GM13977 (cell line): Measurements from ENCODE around the gene AQP12B.
A peak's percentile ranks its signal among the peaks of the same experiment; 100 is the strongest.

Experiments
- DNase-seq: peaks from one replicate; pipeline ENCODE4 v3.0.0; 2012; ENCODE audit warnings: low spot score
- in situ Hi-C: fragments of 300-500 bp; cut with MboI; formaldehyde crosslinking; loops from one replicate; pipeline ENCODE4 v1.12.0; 2022; ENCODE audit warnings: low sequenced_read_pairs, low pct_unique_long_range_greater_than_20kb, mixed read lengths, inconsistent platforms; ENCODE audit not compliant: unreplicated experiment
- TF ChIP-seq, protein P1 (sequence below): IDR thresholded peaks from 2 replicates; pipeline ENCODE4 v1.5.1; 2012; ENCODE audit warnings: mild to moderate bottlenecking, control low read depth; ENCODE audit not compliant: insufficient read depth; ENCODE audit errors: extremely low read depth, missing control alignments

Gene AQP12B

DNA sequence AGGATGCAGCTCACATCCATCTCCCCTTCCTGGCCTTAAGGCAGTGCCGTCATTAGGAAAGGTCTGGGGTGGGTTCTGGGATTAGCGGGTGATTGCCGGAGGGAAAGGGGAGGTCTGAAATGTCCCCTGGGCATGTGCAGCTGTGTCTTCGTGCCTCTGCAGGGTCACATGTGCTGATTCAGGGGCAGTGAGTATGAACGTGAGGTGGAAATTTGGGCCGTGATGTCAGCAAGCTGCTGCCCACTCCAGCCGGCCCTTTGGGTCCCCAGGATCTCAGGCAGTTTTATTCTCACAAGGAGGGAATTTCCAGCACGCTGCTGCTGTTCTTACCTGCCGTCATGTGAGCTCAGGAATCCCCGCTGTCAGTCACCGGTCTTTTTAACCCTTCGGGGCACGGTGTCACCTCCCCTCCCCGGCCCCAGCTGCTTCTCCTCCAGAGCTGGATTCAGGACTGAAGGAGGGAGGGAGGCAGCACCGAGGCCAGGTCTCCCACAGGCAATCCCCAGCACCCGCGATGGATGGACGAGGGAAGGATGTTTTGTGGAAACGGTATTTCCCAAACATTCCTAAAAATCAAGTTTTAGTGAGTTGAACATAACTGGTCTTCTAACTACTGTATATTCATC, 33.9 kb downstream of the AQP12B start:
- in situ Hi-C loops = no loop called here
- peak; percentile 34 for DNase-seq
- TF ChIP-seq, protein P1, sequence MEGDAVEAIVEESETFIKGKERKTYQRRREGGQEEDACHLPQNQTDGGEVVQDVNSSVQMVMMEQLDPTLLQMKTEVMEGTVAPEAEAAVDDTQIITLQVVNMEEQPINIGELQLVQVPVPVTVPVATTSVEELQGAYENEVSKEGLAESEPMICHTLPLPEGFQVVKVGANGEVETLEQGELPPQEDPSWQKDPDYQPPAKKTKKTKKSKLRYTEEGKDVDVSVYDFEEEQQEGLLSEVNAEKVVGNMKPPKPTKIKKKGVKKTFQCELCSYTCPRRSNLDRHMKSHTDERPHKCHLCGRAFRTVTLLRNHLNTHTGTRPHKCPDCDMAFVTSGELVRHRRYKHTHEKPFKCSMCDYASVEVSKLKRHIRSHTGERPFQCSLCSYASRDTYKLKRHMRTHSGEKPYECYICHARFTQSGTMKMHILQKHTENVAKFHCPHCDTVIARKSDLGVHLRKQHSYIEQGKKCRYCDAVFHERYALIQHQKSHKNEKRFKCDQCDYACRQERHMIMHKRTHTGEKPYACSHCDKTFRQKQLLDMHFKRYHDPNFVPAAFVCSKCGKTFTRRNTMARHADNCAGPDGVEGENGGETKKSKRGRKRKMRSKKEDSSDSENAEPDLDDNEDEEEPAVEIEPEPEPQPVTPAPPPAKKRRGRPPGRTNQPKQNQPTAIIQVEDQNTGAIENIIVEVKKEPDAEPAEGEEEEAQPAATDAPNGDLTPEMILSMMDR = no peak

DNA sequence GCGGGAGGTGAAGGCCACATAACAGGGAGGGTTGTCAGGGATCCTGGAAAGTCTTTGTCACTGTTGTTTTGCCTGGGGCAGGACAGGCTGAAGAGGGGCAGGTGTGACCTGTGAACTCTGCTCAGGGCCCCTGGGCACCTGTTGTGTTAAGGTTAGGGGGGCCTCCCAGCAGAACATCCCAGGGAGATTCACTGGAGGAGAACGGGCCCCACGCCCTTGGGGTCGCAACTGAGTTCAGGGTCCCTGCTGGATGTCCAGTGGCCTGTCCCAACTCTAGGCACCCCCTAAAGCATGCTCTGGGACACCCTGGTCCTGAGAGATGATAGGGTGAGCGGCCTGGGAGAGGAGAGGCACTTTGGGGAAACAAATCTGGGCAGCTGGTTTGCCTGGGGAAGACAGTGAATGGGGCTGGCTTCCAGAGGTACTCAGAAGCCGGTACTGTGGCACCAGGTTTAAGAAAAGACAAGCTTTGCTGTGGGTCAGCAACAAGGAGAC, 34.5 kb downstream of the AQP12B start:
- in situ Hi-C loops = no loop called here
- TF ChIP-seq, protein P1 = no peak
- DNase-seq = no peak

DNA sequence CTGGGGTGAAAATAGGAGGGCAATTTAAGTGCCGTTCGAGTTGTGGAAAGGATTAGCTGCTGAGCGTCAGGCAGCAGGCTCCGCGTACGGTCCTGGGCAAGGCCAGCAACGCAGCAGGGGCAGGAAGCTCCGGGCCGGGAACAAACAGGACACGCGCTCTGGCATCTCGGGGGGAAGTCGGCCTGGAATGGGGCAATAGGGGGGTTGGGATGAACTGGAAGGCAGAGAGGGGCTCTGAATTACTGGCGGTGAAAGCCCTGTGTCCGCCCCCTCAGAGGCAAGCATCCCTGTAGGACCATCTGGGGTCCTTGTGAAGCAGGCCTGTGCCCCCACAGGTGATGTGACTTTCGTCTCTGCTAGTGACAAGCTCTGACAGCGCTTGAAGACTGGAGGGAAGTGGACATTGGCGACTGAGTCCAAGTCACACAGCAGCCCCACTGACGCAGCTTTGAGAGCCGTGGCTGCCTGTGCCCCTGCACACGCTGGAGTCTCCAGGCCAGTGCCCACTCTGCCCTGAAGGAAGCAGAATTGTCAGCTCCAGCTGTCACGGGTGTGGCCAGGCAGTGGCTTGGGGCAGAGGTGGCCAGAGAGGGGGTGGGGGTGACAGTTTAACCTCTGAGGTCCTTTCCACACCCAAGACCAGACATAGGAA, 35.1 kb downstream of the AQP12B start:
- in situ Hi-C loops = no loop called here
- peak; percentile 18 for DNase-seq
- TF ChIP-seq, protein P1 = no peak

DNA sequence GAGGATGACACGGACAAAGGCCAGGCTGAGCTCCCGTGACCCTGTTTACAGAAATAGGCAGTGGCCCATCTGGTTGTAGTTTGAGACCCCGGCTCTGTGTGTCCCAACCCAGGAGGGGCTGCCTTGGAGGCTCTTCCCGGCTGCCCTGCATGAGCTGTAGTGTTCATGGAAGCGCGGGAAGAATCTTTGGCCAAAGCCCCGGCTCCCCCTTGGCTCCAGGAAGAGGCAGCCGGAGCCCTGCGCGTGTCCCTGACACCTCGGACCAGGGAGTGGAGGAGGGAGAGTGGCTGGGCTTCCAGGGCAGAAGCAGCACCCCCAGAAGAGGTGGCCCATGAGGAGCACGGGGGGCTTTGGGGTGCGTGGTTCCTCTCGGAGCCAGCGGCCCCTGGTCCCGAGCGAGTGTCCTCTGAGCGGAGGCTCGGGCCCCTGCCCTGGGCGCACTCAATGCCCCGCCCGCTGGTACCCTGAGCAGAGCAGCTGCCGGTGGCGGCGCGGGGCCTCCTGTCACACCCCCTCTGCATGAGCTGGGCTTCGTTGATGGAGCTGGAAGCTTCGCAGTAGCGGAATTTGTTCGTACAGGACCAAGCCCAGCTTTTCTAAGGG, 35.7 kb downstream of the AQP12B start:
- in situ Hi-C loops = no loop called here
- TF ChIP-seq, protein P1 = no peak
- DNase-seq = peak; percentile 17

DNA sequence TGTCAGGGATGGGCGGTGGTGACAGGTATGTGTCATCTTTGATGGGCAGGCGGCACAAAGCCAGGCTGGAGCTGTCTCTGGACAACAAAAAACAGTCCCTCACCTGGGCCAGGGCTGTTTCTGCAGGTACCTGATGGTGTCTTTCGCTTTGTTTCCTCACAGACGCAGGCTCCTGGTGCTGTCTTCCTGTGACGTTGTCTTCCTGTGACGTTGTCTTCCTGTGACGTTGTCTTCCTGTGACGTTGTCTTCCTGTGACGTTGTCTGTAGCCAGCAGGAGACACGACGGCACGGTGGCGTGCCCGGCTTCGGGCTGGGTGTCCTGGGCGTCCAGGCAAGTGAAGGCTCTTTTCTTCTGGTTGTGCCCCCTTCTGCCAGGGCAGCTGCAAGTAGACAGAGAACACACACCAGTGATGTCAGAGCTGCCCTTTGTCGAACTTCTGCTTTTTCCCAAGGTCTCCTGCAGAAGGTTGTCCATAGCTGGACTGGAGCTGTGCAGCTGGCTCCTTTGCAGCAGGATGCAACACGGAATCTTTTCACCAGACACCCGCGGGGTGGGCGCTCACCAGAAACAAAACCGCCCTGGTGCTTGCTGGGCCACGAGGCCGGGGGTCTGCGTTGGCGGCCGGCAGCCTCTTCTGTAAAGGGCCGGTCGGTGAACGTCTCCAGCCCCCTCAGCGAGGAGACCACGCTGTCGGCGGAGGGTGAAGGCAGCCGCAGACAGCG, 36.3 kb downstream of the AQP12B start:
- DNase-seq = peak; percentile 18
- TF ChIP-seq, protein P1 = no peak
- in situ Hi-C loops = no loop called here

DNA sequence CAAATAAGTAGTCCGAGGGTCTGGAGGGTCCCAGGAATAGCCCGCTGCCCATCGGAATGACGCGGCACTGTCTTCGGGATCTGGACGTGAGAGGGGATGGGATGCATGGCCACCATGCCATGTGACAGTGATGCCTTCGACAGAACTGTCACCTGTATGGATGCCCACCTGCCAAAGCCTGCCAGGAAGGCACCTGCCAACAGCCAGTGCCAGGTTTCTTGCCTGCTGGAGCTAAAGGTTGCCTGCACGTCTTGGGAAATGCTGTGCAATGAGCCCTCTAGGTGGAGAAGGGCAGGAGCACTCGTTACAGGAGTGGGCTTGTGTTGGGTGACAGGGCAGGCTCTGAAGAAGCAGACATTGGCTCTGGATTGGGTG, 36.9 kb downstream of the AQP12B start:
- DNase-seq = peak; percentile 21

More for the DNA sequence above, 36.9 kb downstream of the AQP12B start:
- TF ChIP-seq, protein P1 = no peak
- in situ Hi-C loops = no loop called here
